Activated gamma-delta T cell treated with Interleukin-2 at 50 U/mL for 16 hours (primary cell): ENCODE measurements around the gene SLC7A9.
"Not testable (repeated sequence)": the region's sequence is repeated elsewhere in the genome, so short reads cannot be mapped to it uniquely, and the experiment has no call there.

Source experiments
- DNase-seq: peaks from one replicate; pipeline ENCODE4 v3.0.0-alpha.2; 2020

SLC7A9 gene

GRCh38 chr19:32863301-32863700 is 6.3 kb downstream of the SLC7A9 start:
- no peak for DNase-seq

- DNase-seq, result no peak
Measured at GRCh38 chr19:32862741-32863140, 6.8 kb downstream of the SLC7A9 start.

DNA sequence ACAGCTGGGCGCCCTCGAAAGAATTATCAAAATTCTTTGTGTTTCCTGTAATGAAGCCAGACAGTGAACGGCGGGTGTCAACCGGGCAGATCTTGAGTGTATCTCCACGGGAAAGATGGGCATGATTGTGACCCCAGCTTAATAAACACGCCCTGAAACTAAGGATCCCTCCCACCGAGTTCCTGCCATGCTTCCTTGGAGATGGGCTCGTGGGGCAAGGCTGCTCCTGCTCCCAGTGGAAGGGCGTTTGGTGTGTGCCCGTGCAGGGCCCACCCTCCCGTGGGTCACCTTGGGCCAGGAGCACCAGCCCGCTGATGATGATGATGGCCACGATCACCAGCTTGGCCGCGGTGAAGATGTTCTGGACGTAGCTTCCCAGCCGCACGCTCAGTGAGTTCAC is 7.4 kb downstream of the SLC7A9 start:
- DNase-seq, result no peak

- no peak for DNase-seq
Measured at GRCh38 chr19:32861596-32861995, 8.0 kb downstream of the SLC7A9 start.

DNA sequence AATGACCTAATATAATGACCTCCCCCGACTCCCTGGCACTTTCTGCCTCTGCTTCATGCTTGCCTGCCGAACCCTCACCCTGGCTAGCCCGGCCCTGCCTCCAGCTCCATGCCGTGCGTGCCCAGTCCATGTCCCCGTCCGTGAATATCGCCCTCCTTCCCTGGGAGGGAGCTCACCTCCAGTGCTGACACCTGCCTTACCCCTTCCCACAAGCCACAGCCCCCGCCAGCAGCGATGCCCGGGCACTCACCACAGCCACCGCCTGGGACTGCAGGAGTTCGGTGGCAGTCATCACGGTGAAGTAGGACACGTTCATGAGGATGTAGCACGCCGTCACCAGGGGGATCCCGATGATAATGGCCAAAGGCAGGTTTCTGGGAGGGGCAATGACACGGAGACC is 10.0 kb downstream of the SLC7A9 start:
- DNase-seq, result no peak

DNA sequence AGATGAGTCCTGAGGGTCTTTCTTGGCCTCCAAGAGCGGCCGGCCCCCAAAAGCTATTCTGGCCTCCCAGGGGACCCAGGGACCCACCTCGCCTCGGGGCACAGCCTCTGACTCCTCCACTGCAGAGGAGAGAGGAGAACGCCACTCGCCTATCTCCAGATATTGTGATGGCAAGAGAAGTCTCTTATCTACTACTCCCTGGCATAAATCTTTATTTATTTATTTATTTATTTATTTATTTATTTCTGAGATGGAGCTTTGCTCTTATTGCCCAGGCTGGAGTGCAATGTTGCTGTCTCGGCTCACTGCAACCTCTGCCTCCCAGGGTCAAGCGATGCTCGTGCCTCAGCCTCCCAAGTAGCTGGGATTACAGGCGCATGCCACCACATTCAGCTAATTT is 11.0 kb downstream of the SLC7A9 start:
- no peak for DNase-seq

GRCh38 chr19:32858155-32858554 is 11.4 kb downstream of the SLC7A9 start:
- DNase-seq, result no peak

DNA sequence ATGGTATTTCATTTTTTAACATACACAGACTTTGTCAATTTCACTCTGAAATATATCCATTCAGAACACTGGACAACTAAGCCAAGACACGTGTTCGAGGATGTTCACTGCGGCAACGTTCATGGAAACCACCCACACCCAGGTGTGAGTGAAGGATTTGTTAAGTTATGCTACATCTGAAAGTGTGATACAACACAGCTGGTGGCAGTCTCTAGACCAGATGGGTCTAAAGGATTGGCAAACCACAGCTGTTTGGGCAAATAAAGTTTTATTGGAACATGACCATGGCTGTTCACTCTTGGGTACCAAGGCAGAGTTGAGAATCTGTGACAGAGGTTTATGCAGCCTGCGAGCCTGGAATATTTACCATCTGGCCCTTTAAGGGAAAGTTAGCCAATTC is 12.0 kb downstream of the SLC7A9 start:
- DNase-seq, result no peak

DNA sequence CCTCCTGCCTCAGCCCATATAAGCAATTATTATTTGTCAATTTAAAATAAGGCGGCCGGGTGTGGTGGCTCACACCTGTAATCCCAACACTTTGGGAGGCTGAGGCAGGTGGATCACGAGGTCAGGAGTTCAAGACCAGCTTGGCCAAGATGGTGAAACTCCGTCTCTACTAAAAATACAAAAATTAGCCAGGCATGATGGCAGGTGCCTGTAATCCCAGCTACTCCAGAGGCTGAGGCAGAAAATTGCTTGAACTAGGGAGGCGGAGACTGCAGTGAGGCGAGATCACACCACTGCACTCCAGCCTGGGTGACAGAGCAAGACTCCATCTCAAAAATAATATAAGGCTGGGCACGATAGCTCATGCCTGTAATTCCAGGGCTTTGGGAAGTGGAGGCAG is 12.7 kb downstream of the SLC7A9 start:
- DNase-seq, result not testable (repeated sequence)

DNA sequence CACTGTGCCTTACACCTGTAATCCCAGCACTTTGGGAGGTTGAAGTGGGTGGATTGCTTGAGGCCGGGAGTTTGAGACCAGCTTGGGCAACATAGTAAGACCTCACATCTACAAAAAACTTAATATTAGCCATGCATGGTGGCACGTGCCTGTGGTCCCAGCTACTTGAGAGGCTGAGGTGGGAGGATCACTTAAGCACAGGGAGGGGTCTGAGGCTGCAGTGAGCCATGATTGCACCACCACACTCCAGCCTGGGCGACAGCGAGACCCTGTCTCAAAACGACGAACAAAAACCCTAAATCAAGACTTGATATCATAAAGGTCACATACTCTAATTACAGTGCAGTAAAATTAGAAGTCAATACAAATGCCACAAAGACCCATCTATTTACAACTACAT is 17.4 kb downstream of the SLC7A9 start:
- DNase-seq, result no peak

DNA sequence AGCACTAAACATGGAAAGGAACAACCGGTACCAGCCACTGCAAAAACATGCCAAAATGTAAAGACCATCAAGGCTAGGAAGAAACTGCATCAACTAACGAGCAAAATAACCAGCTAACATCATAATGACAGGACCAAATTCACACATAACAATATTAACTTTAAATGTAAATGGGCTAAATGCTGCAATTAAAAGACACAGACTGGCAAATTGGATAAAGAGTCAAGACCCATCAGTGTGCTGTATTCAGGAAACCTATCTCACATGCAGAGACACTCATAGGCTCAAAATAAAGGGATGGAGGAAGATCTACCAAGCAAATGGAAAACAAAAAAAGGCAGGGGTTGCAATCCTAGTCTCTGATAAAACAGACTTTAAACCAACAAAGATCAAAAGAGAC is 21.5 kb downstream of the SLC7A9 start:
- DNase-seq, result not testable (repeated sequence)

GRCh38 chr19:32843716-32844245 is 25.8 kb downstream of the SLC7A9 start:
- no peak for DNase-seq

GRCh38 chr19:32842061-32842460 is 27.5 kb downstream of the SLC7A9 start:
- DNase-seq, result no peak

- DNase-seq, result no peak
Measured at GRCh38 chr19:32837531-32837930, 32.0 kb downstream of the SLC7A9 start.

DNA sequence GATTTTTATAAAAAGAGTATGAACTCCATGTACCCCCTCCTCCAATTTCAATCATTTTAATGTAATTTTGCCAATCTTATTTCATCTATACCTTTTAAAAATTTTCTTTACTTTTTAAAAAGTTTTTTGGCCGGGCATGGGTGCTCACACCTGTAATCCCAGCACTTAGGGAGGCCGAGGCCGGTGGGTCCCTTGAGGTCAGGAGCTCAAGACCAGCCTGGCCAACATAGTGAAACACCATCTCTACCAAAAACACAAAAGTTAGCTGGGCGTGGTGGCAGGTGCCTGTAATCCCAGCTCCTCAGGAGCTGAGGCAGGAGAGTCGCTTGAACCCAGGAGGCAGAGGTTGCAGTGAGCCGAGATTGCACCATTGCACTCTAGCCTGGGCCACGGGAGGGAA is 36.2 kb downstream of the SLC7A9 start:
- DNase-seq, result not testable (repeated sequence)

DNA sequence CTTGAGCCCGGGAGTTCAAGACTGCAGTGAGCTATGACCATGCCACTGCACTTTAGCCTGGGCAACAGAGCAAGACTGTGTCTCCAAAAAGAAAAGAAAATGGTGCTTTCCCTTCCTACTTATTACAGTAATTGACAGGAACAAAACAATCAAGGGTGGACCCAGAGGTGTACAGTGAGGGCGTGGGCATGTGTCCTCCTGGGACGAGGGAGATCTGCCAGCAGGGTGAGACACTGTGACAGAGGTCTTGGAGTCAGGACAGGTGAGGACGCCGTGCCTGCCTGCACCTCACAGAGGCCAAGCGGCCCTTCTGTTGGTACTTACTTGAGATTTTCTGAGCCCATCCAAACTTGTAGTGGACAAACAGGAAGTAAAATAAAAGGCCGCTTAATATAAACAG is 36.7 kb downstream of the SLC7A9 start:
- not testable (repeated sequence) for DNase-seq

- DNase-seq, result not testable (repeated sequence)
Measured at GRCh38 chr19:32832094-32832493, 37.5 kb downstream of the SLC7A9 start.

GRCh38 chr19:32831611-32832010 is 38.0 kb downstream of the SLC7A9 start:
- DNase-seq, result no peak

DNA sequence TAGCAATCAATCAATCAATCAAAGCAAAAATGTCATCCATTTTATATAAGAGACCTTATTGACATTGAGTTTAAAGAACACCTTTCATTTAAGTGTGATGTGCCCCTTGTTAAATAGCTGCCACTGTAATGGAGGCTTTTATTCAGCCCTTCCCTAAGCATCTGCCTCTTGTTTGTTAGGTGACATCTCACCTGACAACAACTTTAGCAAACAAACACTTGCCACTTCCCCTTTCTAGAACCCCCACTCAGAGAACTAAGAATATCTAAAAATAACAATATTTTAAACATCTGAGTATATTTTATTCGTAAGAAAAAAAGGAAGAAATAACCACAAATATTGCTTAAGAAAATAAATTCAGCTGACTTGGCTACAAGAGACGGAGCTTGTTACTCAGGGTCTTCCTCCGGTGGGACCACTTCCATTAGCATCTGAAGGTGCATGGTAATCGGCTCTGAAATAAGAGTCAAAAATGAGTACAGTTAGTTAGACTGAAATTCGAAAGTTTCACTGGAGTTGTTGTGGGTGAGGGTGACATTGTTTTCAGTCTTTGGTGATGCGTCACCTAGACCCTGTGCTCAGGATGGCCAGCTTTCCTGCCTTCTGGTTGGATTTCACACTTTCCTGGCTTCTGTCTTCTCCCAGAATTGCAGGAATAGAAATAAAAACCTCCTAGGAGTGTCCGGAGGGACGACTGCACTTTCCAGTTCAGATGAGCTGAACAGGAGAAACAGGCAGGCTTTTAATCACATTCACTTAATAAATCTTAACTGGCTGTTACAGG is 39.1 kb downstream of the SLC7A9 start:
- no peak for DNase-seq

DNA sequence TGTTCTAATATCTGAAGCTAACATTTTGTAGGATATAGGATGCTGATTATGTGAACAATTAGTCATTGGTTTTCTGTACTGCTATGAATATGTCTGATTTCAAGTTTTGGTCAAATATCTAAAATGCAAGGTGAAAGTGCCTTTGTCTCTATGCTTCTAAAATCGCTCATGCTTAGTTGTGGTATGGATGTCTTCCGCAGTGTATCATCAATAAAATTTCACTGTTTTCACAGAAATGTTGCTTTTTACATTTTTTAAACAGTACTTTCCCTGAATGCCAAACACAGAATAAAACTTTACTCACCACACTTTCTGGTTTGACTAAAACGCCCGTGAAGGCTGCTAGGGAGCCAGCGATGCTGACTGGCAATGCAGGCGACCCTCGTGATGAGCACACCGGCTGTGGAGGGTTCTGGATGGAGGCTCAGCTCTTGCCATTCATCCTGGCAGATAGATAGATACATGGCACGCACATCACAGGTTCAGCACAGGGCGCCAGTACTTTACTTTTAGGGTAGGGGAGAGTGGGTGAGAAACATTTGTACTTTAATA is 40.1 kb downstream of the SLC7A9 start:
- no peak for DNase-seq

GRCh38 chr19:32828643-32829344 is 40.8 kb downstream of the SLC7A9 start:
- DNase-seq, result no peak

DNA sequence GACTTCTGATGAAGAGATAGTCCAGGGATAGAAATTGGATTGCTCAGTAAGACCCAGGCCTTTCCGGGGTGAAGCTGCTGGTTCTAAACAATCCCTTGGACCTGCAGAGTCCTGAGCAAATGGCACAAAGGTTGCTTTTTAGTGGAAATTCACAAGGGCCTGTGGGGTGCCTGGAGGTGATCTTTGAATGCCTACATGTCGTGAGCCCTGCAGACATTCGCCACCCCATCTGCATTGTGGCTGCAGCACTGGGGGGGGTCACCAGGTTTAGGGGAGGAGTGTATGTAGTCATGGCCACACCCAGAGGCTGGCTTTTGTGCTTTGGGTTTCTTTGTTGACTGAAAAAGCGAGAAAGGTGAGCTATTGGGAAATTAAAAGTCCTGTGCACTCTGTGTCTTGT is 41.4 kb downstream of the SLC7A9 start:
- no peak for DNase-seq

DNA sequence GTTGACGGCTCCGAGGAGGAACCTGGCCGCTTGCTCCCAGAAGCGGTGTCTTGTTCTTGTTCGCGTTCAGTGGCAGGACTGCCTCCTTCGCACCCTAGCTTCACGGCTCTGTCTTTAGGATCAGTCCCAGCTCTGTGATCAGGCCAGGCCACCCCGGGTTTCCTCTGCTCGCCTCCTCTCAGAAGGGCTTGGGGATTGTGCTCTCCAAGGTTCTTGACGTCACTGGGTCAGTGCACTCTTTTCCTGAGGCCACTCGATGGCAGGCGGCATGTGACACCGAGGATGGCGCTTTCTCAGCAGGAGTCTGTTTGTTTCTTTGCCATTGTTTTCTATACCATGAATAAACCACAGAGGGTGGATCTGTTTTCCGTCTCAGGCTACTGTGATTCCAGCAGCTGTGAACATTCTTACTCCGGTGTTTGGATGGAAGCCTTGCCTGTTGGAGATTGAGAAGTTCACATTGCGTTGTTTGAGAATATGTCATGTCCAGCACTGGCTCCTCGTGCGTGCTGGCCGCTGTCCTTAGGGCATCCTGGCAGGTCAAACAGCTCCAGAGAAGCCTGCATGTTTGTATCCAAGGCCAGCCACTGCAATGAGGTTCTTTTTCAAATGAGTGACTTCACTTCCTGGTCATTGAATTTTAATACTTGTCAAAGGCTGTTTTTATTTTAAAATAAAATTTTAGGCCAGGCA is 44.5 kb downstream of the SLC7A9 start:
- no peak for DNase-seq
